Measurements from ENCODE around the gene UGT2B10.
"Not testable (repeated sequence)": the region's sequence is repeated elsewhere in the genome, so short reads cannot be mapped to it uniquely, and the experiment has no call there.

The UGT2B10 gene

GRCh38 chr4:68815617-68816409 is at the start of gene UGT2B10:
Gene UGT2B10, plus strand, starts transcription at chr4:68815994. Its CDS starts 26 bp downstream, at chr4:68816020.
- not testable (repeated sequence) for DNase-seq

- not testable (repeated sequence) for DNase-seq
Observed at GRCh38 chr4:68771836-68772235, 44.0 kb upstream of the UGT2B10 start.

- DNase-seq, result no peak
Observed at GRCh38 chr4:68773699-68774098, 42.1 kb upstream of the UGT2B10 start.

GRCh38 chr4:68780232-68780631 is 35.6 kb upstream of the UGT2B10 start:
- no peak for DNase-seq

GRCh38 chr4:68797048-68797447 is 18.7 kb upstream of the UGT2B10 start:
- DNase-seq, result no peak

GRCh38 chr4:68797618-68798017 is 18.2 kb upstream of the UGT2B10 start:
- DNase-seq, result no peak

- no peak for DNase-seq
Observed at GRCh38 chr4:68803013-68803412, 12.8 kb upstream of the UGT2B10 start.

GRCh38 chr4:68808060-68808459 is 7.7 kb upstream of the UGT2B10 start:
- no peak for DNase-seq

- DNase-seq, result no peak
Observed at GRCh38 chr4:68810919-68811318, 4.9 kb upstream of the UGT2B10 start.

- not testable (repeated sequence) for DNase-seq
Observed at GRCh38 chr4:68816410-68817265, 844 bp downstream of the UGT2B10 start.

- DNase-seq, result no peak
Observed at GRCh38 chr4:68817386-68817785, 1.6 kb downstream of the UGT2B10 start.

GRCh38 chr4:68818030-68818462 is 2.3 kb downstream of the UGT2B10 start:
- DNase-seq, result not testable (repeated sequence)

GRCh38 chr4:68831642-68832041 is 15.8 kb downstream of the UGT2B10 start:
- DNase-seq, result no peak

- DNase-seq, result no peak
Observed at GRCh38 chr4:68850293-68850692, 34.5 kb downstream of the UGT2B10 start.

- no peak for DNase-seq
Observed at GRCh38 chr4:68855771-68856170, 40.0 kb downstream of the UGT2B10 start.

GRCh38 chr4:68858039-68858438 is 42.2 kb downstream of the UGT2B10 start:
- no peak for DNase-seq

GRCh38 chr4:68859655-68860054 is 43.9 kb downstream of the UGT2B10 start:
- DNase-seq, result no peak

GRCh38 chr4:68861057-68861456 is 45.3 kb downstream of the UGT2B10 start:
- no peak for DNase-seq

- no peak for DNase-seq
Observed at GRCh38 chr4:68864438-68865187, 48.8 kb downstream of the UGT2B10 start.

- DNase-seq, result no peak
Observed at GRCh38 chr4:68865188-68865638, 49.4 kb downstream of the UGT2B10 start.

- DNase-seq, result no peak
Observed at GRCh38 chr4:68865760-68866159, 50.0 kb downstream of the UGT2B10 start.

GRCh38 chr4:68869274-68869773 is 53.5 kb downstream of the UGT2B10 start:
- DNase-seq, result no peak
